SW480 (cell line): Measurements from ENCODE around the gene DNAJC7.

Experiments used
- DNase-seq: peaks from one replicate; pipeline ENCODE4 v3.0.0-alpha.2; 2016; ENCODE audit warnings: low spot score

Gene DNAJC7, protein sequence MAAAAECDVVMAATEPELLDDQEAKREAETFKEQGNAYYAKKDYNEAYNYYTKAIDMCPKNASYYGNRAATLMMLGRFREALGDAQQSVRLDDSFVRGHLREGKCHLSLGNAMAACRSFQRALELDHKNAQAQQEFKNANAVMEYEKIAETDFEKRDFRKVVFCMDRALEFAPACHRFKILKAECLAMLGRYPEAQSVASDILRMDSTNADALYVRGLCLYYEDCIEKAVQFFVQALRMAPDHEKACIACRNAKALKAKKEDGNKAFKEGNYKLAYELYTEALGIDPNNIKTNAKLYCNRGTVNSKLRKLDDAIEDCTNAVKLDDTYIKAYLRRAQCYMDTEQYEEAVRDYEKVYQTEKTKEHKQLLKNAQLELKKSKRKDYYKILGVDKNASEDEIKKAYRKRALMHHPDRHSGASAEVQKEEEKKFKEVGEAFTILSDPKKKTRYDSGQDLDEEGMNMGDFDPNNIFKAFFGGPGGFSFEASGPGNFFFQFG

DNA sequence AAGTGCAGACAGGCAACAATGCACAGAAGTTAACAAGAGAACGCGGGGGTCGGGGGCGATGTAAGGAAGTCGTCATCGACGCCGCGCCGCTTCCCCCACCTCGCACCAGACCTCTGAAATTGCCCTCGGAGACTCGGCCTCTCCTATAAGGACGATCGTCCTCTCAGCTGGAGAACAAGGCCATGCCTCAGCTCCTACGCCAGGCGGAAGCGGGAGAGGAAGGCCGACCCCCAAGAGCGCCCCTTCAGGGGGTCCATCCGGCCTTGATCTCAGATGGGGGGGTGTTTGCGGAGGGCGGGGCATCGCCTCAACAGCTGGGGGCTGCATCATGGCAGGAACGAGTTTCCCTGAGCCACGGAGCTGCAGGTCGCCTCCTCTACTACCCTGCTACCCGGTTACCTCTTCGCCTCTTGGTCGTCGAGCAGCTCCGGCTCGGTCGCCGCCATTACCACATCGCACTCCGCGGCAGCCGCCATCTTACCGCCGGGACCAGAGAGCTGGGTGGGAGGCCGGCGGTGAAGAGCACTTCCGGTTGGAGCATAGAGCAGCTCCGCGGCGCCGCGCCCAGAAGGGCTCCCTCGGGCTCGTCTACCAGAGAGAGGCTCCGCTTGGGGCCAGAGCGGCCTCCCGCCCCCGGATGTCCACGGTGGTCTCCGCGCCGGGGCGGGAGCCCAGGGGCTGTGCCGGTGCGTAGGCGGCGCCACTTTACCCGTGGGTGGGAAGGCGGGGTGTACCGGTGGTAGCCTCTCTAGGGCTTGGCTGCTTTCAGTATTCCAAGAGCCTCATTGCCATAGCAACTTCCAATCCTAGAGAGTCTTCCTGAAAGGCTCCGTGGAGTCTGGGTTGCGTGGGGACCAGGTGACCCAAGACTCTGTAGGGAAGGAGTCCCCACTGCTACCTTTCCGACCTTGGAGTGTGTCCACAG, at the start of gene DNAJC7:
Gene DNAJC7, minus strand, starts transcription at position 499 of the 925 bp plus-strand sequence. Its CDS starts 23 bp downstream, at position 476.
- peak; percentile 94 for DNase-seq

DNA sequence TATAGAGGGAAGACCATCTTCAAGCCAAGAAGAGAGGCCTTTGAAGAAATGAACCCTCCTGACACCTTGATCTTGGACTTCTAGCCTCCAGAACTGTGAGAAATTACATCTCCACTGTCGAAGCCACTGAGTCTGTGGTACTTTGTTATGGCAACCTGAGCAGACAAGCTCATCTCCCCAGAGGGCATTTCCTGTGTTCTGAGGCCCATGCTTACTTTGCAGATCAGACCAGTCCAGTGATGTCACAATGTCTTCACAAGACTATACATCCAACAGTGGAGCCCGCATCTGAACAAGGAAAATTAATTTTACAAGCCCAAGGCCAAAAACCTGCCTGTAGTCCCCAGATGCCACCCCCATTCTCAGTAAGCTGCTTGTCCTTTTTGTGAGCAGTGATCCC, 48.0 kb upstream of the DNAJC7 start:
- DNase-seq, result no peak

DNA sequence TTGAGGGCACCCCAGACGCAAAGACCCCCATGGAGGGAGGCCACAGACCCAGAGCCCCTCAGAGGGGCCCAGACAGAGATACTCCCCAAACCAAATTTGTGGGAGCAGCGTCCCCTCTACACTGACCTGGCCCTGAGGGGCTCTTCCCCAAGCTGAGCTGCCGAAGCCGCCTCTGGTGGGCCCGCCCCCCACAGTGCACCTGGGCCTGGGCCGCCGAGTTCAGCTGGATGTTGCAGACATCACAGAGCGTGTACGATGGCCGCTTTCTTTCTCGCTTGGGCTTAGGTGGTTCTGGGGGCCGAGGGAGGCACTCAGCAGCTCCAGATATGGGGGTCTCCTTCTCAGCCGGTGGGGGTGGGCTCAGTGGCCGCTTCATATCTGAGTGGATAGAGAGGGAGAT, 45.4 kb upstream of the DNAJC7 start:
- no peak for DNase-seq

DNA sequence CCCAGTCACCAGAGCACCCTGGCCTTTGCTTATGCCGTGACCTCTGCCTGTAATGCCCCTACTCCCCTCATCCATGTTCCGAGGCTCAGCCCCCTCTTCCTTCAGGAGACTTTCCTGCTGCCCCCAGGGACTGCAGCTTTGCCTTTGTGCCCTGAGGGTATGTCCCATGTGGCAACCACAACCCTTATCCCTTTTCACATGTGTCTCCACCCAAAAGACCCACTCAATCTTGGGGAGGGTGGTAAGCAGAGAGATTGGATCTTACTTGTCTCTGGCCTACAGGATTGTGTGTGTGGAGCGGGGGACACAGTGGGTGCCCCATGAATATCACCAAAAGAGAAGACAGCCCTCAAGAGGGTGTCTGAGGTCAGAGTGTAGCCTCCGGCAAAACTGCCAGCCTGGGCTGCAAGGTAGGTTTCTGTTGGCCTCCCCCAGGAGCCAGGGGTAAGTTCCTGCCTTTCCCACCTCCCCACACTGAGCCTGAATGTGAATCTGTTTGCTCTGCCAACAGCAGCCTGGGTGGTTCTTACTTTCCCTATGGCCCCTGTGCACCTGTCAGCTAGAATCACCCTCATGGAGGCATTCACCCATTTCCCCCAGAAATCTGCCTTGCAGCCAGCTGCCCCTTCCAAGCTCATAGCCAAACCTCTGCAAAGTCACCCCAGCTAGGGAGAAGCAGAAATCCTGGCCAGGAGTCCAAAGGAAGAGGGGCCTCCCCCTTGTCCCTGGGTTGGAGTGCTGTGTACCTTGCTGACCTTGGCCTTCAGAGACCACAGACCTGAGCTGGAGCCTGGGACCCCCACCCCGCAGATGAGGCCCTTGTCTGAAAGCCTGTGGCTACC, 44.6 kb upstream of the DNAJC7 start:
- no peak for DNase-seq

DNA sequence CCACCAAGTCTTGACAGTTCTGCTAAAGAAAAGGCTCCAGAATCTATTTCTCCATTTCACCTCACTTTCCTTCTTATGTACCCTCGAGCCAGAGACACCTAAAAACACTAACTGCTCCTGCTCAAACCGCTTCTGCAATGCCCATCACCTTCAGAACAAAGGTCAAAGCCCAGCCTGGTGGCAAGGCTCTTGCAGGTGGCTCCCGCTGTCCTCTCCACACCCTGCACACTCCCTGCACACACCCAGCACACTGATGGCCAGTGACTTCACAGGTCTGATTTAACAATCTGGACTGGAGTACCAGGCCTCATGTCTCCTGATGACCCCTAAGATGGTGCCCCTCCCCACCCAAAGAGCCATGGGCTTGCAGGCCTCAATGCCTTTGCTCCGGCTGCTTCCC, 43.0 kb upstream of the DNAJC7 start:
- no peak for DNase-seq

DNA sequence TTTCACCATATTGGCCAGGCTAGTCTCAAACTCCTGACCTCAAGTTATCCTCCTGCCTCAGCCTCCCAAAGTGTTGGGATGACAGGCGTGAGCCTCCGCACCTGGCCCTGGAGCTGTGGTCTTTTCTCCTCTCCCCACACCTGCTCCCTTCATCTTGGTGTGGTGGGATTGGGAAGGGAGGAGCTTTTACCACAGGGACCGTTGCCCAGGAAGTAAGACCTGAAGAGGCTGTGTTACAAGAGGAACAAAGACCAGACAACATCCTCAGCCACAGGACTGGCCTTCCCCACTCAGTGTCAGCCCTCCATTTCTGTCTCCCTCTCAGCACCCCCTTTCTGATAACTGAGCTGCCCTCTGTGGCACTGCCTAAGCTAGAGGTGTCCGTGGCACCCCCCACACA, 42.6 kb upstream of the DNAJC7 start:
- no peak for DNase-seq

DNA sequence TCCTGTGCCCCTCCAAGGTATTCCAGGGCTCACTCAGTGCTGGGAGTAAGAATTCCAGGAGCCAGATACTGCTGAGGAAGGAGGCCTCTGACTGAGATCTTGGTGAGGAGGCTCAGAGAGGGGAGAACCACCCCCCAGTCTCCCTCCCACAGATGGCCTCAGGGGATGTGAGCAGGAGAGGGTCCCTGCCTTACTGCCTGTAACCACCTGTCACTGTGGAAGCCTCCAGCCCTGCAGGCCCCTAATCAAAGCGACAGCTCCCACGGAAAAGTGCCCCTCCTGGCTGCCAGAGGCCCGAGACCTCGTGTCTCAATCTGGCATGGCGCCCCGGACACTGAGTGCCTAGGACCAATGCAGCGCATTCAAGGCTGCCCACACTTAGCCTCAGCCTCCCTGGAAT, 40.8 kb upstream of the DNAJC7 start:
- DNase-seq, result no peak

DNA sequence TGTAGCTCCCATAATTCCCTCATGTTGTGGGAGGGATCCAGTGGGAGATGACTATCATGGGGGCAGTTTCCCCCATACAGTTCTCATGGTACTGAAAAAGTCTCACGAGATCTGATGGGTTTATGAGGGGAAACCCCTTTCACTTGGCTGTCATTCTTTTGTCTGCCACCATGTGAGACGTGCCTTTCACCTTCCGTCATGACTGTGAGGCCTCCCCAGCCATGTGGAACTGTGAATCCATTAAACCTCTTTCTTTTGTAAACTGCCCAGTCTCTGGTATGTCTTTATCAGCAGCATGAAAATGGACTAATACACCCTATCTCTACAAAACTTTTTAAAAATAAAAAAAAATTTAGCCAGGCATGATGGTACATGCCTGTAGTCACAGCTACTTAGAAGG, 39.4 kb upstream of the DNAJC7 start:
- DNase-seq, result no peak

DNA sequence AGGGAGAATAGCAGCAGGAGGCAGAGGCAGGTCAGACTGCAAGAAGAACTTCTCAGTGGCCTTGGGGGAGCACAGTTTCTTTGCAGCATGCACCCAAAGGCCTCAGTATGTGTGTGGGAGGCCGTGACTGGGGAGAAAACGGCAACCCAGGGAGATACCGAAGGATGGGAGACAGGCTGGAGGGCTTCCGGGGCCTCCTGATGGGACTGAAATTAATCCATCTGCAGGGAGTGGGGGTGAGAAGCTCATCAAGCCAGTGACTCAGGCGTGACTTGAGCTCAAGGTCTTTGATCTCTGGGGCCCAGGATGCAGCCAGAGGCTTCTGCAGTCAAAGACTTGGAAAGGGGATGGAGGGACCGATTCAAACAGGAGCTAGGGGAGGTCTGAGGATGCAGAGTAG, 38.3 kb upstream of the DNAJC7 start:
- DNase-seq, result peak; percentile 65

DNA sequence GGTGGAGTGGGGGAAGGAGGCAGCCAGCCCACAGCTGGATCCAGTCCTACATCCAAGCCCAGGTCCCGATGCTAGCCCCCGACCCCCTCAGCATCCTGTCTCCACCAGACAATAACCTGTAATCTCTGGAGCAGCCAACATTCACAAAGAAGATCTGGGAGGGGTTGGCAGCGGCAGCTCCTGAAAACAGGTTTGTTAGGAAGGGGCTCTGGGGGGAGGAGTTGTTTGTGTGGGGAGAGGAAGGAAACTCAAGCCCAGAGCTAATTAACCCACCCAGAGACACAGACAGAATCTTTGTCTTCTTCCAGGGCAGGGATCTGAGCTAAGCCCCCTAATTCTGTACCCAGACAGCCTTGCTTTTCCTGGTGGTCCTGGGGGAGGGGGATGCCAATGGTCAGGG, 37.8 kb upstream of the DNAJC7 start:
- DNase-seq, result no peak

DNA sequence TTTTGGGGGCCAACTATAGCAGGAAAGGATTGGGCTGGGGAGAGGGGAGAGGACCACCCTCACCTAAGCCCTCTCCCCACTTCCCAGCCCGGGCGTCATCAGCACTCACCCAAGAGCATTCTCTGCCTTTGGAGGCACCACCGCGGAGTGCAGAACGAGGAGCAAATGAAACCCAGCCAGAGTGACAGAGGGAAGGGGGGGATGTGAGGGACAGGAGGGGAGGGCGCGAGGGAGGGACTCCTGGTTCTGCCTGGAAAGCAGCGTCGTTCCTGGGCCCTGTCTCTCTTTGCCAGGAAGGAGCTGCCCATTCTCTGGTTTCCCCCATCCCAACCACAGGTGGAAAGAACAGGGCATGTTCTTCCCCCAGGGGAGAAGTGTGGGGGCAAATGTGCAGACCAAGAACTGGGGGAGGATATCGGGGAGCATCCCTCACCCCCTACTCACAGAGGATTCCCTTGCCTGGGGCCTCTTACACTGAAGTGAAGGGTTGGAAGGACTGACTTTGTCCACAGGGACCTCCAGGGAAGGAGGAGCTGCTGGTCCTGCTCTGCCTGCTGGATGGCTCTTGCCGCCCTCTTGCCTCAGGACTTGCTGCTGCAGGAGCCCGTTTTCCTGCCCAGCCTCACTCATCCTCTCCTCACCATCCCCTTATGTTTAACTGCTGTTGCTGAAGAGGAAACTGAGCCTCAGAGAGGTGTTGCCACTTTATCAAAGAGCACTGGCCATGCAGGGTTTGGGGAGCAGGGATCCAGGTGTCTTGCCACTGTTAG, 36.7 kb upstream of the DNAJC7 start:
- no peak for DNase-seq

DNA sequence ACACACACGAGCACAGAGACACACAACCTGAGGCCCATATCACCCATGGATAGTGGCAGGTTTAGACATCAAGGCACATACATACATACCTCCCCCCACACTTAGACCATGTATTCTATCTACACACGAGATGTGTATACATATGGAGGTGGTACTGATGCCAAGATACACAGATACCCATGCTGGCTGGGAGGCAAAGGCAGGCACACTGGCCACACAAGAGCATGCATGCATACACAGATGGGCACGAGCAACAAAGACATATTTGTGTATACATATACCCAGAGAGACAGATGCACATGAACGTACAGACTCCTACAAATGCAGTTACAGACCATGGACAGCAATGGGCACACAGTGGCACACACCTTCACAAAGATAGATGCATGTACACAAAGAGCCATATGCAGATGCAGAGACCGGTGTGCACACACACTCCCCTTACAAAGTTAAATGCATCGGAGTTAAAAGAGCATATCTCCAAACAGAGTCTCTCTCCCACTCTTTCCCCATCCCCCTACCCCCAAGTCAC, 35.2 kb upstream of the DNAJC7 start:
- DNase-seq, result no peak

DNA sequence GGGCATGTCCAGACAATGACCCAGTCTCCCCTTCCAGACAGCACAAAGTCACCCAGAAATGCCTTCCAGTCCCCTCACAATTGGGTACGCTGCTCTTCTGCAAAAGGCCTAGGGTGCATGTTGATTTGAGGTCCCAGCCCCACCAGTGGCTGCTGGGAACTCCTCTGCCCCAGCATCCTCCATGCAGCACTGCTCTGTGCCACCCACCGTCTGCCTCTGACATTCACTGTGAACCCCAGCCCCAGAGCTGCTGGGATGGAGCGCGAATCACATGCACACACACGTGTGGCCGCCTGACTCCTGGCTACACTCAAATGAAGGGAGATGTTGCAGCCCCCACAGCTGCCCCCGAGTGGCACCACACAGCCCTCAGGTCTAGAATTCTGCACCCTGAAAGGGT, 34.4 kb upstream of the DNAJC7 start:
- no peak for DNase-seq

DNA sequence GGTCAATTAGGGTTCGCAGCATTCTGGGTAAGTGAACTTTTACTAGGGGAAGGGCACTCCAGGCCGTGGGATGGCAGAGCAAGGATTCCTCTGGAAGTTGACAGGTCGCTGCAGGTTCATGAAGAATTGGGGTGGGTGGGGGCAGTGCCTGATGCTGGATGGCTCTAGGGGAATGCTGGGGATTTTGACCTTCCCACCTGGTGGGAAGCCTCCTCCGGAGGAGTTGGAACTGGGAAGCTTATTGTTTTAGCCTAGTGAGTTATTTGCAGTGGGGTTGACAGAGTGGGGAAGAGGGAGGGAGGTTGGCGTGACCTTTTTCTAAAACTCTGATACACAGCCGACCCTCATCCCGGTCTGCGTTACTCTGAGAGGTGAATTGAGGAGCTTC, 33.8 kb upstream of the DNAJC7 start:
- no peak for DNase-seq

DNA sequence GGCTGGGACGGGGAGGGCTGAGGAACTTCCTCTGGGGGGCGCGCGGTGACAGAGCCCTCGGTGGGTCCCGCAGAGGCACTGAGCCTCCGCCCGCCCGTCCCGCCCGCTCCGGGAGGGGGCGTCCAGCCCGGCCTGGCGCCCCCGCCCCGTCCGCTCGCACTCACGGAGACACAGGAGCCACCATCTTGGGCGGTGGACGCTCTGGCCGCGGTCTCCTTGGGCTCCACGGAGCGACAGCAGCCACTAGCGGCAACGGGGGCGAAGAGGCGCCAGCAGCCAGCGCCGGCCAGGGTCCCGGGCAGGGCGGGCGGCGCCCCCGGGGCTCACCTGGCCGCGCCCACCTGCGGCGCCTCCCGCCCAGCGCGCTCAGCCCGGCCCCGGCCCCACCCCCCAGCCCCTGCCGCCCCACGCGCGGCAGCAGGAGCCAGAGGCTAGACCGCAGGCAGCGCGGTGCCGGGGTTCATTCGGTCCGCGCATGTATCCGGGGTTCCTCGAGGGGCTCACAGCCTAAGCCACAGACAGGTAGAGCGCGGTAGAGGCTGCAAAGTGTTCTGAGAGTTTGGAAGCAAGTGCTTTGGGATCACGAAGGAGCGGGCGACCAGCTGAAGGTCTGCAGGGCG, 33.3 kb upstream of the DNAJC7 start, which contains the start of gene C17orf113:
Gene C17orf113, minus strand, starts transcription at position 209 of the 620 bp plus-strand sequence. CDS start 7,225 bp downstream, outside the sequence.
- DNase-seq, result peak; percentile 66

DNA sequence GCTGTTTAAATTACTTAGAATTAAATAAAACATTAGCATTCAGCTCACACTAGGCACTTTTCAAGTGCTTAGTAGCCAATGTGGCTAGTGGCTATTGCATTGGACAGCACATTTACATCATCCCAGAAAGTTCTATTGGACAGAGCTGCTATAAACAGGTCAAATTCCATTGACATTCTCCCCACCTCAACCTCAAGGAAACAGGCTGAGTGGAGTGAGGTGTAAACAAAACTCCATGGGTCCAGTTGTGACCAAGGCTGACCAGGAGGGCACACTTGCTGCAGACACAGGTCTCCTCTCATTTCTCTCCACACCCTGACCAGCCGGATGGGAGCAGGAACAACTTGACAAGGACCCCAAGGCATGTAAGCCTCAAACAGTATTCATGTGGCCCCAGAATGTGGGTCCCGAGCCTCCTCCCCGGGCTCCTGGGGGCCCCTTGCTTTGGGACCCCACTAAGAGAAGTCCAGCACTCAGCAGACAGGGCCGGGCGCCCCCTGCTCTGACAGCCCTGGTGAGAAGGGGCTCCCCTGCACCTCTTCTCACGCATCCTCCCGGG, 32.7 kb upstream of the DNAJC7 start:
- peak; percentile 36 for DNase-seq

DNA sequence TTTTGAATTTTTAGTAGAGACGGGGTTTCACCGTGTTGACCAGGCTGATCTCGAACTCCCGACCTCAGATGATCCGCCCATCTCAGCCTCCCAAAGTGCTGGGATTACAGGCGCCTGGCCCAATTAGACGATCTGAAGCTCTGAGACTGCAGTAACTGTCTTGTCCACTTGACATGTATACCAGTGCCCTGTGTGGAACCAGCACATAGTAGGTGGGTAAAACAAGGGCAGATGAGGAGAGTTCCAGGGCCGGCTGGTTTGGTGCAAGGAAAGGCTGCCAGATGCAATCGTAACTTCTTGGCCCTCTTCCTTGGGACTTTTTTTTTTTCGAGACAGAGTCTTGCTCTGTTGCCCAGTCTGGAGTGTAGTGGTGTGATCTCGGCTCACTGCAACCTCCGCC, 30.1 kb upstream of the DNAJC7 start:
- no peak for DNase-seq

DNA sequence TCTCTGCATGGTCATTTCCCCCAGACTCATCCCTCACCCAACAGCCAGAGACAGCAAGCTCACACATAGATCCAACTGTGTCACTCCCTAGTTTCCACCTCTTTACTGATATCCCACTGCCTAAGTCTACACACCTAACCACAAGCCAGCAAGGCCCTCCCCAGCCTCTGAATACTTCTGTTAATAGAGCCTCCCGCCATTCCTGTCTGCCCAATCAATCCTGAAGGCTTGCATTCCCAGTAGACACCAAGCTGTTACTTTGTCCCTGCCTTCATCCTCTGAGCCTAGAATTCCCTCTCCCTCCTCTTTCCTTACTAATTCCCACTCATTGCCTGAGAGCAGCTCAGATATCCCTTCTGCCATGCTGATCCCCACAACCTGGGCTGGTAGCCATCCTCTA, 28.5 kb upstream of the DNAJC7 start:
- DNase-seq, result no peak

DNA sequence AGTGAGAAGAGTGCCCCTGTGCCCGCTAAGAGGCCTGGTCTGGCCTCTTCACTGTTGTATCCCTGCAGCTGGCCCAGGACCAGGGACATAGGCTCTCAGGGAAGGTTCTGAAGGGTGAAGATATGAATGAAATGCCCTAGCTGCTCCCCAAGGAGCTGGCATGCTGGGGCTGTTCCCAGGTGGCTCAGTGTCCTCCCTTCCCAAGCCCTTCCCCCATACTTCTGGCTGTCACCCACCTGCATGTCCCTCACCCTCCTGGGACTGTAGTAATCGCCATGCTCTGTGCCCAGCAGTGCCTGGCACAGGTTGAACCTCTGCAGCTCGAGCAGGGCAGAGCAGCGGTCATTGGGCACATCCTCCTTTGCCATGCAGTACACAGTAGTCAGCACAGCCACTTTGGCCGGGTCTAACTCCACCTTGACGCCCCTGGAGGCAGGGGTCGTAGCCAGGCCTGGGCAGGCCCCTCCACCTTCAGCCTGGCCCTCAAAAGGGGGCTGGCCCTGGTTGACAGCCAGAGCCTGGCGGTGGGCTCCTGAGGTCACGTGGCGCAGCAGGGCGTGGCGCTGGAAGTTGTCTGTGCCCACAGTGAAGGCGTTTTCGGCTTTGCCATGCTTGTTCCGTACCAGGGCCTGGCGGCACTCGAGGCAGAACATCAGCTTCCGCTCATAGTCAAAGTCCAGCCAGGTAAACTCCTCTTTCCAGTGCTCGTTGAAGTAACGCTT, 25.5 kb upstream of the DNAJC7 start:
- no peak for DNase-seq
